Caki2 (cell line): ENCODE data around the gene CD79A. TPM values are rescaled to one million over a fixed set of nuclear protein-coding genes. Genes with fewer than 3 reads are reported as not detected.

Source experiments
- DNase-seq: peaks from one replicate; pipeline ENCODE4 v3.0.0-alpha.2; 2015; ENCODE audit warnings: low read depth
- in situ Hi-C: cut with HindIII; loops from 2 replicates; pipeline ENCODE4 v1.10.0; 2016; ENCODE audit warnings: low sequenced_read_pairs, low pct_unique_long_range_greater_than_20kb, mixed read lengths
- total RNA-seq: library from RNA; depleted of rRNA; stranded (reverse); fragments of >200 nt; shearing (Covaris generic); gene quantifications from 2 replicates; pipeline ENCODE4 v1.2.3, GENCODE V29; 2014; ENCODE audit warnings: low replicate concordance

CD79A gene
- total RNA-seq, 1 experiment from 2014 or later: not detected

GRCh38 chr19:41879670-41880328 is 2.7 kb downstream of the CD79A start:
- in situ Hi-C loops: no loop called here
- no peak for DNase-seq

- no peak for DNase-seq
- in situ Hi-C loops: no loop called here
Observed at GRCh38 chr19:41880329-41880708, 3.2 kb downstream of the CD79A start.

- no peak for DNase-seq
- in situ Hi-C loops: no loop called here
Observed at GRCh38 chr19:41882568-41883462, 5.7 kb downstream of the CD79A start, which contains the start of gene ARHGEF1. ARHGEF1 (plus strand) TSS chr19:41883184; CDS start chr19:41888083, 4,899 bp downstream.

GRCh38 chr19:41883463-41883820 is 6.4 kb downstream of the CD79A start:
- DNase-seq: no peak
- in situ Hi-C loops: no loop called here

GRCh38 chr19:41883821-41884733 is 7.0 kb downstream of the CD79A start:
- in situ Hi-C loops: no loop called here

GRCh38 chr19:41886761-41887710 is 10.0 kb downstream of the CD79A start:
- in situ Hi-C loops: no loop called here
- DNase-seq: no peak

More at GRCh38 chr19:41883821-41884733, 7.0 kb downstream of the CD79A start:
- DNase-seq: peak; percentile 98

- peak; percentile 53 for DNase-seq
- in situ Hi-C loops: no loop called here
Observed at GRCh38 chr19:41887711-41888382, 10.8 kb downstream of the CD79A start.

- no peak for DNase-seq
- in situ Hi-C loops: no loop called here
Observed at GRCh38 chr19:41888926-41889325, 11.8 kb downstream of the CD79A start.

GRCh38 chr19:41889896-41890295 is 12.8 kb downstream of the CD79A start:
- in situ Hi-C loops: no loop called here
- no peak for DNase-seq

- no peak for DNase-seq
- in situ Hi-C loops: no loop called here
Observed at GRCh38 chr19:41890936-41891335, 13.9 kb downstream of the CD79A start.

- DNase-seq: no peak
- in situ Hi-C loops: no loop called here
Observed at GRCh38 chr19:41892173-41892902, 15.3 kb downstream of the CD79A start.

- peak; percentile 53 for DNase-seq
- in situ Hi-C loops: no loop called here
Observed at GRCh38 chr19:41893899-41894298, 16.8 kb downstream of the CD79A start.

GRCh38 chr19:41894350-41894749 is 17.3 kb downstream of the CD79A start:
- no peak for DNase-seq

GRCh38 chr19:41895745-41896580 is 18.9 kb downstream of the CD79A start:
- in situ Hi-C loops: no loop called here
- DNase-seq: no peak

More at GRCh38 chr19:41894350-41894749, 17.3 kb downstream of the CD79A start:
- in situ Hi-C loops: no loop called here

- no peak for DNase-seq
- in situ Hi-C loops: no loop called here
Observed at GRCh38 chr19:41896581-41896942, 19.5 kb downstream of the CD79A start.

- no peak for DNase-seq
- in situ Hi-C loops: no loop called here
Observed at GRCh38 chr19:41897181-41897580, 20.1 kb downstream of the CD79A start.
